ENCODE results near the gene INHBE.

The INHBE gene

DNA sequence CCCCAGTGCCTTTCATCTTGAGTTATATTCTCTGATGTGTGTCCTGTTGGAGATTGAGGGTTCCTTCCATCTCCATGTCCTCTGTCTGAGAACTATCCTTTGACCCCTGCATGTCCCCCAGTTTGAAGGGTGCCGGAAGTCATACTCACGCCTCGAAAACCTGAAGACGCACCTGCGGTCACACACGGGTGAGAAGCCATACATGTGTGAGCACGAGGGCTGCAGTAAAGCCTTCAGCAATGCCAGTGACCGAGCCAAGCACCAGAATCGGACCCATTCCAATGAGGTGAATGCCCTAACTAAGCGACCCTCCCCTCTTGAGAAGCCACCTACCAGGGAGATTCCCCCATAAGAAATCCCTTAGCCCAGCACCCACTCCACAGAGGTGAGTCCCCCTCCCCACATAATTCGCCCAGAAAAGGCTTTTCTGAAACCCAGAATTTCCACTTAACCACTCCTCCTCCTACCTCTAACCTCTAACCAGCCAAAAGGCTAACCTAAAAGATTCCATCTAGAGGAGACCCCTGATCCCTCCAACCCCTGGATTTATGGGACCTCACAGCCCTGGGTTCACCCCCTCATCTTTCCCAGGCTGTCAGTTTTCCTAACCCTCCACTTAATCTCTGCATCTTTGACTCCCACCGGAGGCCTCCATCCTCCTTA, 12.2 kb downstream of the INHBE start:
- TF ChIP-seq, protein P1, sequence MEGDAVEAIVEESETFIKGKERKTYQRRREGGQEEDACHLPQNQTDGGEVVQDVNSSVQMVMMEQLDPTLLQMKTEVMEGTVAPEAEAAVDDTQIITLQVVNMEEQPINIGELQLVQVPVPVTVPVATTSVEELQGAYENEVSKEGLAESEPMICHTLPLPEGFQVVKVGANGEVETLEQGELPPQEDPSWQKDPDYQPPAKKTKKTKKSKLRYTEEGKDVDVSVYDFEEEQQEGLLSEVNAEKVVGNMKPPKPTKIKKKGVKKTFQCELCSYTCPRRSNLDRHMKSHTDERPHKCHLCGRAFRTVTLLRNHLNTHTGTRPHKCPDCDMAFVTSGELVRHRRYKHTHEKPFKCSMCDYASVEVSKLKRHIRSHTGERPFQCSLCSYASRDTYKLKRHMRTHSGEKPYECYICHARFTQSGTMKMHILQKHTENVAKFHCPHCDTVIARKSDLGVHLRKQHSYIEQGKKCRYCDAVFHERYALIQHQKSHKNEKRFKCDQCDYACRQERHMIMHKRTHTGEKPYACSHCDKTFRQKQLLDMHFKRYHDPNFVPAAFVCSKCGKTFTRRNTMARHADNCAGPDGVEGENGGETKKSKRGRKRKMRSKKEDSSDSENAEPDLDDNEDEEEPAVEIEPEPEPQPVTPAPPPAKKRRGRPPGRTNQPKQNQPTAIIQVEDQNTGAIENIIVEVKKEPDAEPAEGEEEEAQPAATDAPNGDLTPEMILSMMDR (IDR thresholded peaks at IDR 0.05), result no peak

DNA sequence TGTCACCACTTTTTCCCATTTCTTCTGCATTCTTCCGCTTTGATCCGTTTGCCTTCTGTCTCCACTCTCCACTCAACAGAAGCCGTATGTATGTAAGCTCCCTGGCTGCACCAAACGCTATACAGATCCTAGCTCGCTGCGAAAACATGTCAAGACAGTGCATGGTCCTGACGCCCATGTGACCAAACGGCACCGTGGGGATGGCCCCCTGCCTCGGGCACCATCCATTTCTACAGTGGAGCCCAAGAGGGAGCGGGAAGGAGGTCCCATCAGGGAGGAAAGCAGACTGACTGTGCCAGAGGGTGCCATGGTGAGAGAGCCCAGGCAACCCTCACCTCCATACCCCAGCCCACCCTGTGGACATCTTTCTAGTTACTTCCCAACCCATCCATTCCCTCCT, 12.8 kb downstream of the INHBE start:
- TF ChIP-seq, protein P1 (IDR thresholded peaks at IDR 0.05), result no peak

DNA sequence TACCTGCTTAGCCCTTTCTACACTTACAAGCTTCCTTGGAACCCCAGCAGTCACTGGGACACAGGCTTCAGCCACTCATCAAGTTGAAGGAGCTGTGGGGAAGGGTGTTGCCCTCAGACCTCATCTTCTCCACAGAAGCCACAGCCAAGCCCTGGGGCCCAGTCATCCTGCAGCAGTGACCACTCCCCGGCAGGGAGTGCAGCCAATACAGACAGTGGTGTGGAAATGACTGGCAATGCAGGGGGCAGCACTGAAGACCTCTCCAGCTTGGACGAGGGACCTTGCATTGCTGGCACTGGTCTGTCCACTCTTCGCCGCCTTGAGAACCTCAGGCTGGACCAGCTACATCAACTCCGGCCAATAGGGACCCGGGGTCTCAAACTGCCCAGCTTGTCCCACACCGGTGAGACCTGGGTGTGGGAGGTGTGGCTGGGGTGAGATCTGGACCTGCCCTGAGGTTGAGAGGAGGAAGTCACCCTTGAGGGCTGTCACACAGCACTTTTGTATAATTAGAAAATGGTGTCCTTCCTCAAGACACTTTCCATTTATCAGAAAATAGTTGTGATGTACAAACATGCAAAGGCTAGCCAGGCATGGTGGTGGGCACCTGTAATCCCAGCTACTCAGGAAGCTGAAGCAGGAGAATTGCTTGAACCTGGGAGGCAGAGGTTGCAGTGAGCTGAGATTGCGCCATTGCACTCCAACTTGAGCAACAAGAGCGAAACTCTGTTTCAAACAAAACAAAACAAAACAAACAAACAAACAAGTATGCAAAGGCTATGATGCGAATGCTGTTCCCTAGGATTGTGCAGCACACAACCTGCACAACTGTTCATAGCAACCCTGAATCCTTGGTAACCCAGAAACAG, 14.4 kb downstream of the INHBE start:
- TF ChIP-seq, protein P1 (IDR thresholded peaks at IDR 0.05), result no peak

DNA sequence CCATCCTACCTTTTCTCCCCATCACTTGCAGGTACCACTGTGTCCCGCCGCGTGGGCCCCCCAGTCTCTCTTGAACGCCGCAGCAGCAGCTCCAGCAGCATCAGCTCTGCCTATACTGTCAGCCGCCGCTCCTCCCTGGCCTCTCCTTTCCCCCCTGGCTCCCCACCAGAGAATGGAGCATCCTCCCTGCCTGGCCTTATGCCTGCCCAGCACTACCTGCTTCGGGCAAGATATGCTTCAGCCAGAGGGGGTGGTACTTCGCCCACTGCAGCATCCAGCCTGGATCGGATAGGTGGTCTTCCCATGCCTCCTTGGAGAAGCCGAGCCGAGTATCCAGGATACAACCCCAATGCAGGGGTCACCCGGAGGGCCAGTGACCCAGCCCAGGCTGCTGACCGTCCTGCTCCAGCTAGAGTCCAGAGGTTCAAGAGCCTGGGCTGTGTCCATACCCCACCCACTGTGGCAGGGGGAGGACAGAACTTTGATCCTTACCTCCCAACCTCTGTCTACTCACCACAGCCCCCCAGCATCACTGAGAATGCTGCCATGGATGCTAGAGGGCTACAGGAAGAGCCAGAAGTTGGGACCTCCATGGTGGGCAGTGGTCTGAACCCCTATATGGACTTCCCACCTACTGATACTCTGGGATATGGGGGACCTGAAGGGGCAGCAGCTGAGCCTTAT, 15.3 kb downstream of the INHBE start:
- TF ChIP-seq, protein P1 (IDR thresholded peaks at IDR 0.05), result no peak

DNA sequence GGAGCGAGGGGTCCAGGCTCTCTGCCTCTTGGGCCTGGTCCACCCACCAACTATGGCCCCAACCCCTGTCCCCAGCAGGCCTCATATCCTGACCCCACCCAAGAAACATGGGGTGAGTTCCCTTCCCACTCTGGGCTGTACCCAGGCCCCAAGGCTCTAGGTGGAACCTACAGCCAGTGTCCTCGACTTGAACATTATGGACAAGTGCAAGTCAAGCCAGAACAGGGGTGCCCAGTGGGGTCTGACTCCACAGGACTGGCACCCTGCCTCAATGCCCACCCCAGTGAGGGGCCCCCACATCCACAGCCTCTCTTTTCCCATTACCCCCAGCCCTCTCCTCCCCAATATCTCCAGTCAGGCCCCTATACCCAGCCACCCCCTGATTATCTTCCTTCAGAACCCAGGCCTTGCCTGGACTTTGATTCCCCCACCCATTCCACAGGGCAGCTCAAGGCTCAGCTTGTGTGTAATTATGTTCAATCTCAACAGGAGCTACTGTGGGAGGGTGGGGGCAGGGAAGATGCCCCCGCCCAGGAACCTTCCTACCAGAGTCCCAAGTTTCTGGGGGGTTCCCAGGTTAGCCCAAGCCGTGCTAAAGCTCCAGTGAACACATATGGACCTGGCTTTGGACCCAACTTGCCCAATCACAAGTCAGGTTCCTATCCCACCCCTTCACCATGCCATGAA, 16.0 kb downstream of the INHBE start:
- TF ChIP-seq, protein P1 (IDR thresholded peaks at IDR 0.05), result no peak

DNA sequence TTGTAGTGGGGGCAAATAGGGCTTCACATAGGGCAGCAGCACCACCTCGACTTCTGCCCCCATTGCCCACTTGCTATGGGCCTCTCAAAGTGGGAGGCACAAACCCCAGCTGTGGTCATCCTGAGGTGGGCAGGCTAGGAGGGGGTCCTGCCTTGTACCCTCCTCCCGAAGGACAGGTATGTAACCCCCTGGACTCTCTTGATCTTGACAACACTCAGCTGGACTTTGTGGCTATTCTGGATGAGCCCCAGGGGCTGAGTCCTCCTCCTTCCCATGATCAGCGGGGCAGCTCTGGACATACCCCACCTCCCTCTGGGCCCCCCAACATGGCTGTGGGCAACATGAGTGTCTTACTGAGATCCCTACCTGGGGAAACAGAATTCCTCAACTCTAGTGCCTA, 16.6 kb downstream of the INHBE start:
- TF ChIP-seq, protein P1 (IDR thresholded peaks at IDR 0.05), result no peak

DNA sequence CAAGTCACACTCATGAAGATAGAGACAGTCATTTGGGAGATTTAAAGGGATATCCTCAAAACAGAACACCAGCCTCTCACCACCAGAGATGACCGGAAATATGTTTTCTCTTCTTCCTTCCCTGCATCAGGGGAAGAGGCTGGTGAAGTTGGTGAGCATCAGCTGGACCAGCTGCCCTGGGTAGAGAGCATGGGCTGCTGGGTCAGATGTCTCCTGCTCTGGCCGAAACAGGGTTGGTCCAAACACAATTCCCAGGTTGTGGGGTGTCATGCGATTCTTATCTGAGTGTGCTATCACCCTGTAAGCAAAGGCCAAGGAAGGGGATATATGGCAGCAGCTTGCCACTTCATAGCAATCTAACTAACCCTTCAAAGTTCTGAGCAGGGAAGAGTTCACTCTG, 17.3 kb downstream of the INHBE start:
- TF ChIP-seq, protein P1 (IDR thresholded peaks at IDR 0.05), result no peak

Measured in LNCAP (cell line).